HG03457 (cell line): ENCODE results near the gene MIDN.
A peak's percentile ranks its signal among the peaks of the same experiment; 100 is the strongest.
"Not testable (repeated sequence)": the region's sequence is repeated elsewhere in the genome, so short reads cannot be mapped to it uniquely, and the experiment has no call there.

Experiments used
- ATAC-seq: cut with Tn5 transposase; IDR thresholded peaks from one replicate; pipeline ENCODE4 v1.9.1; 2021; ENCODE audit warnings: moderate number of reproducible peaks; ENCODE audit not compliant: unreplicated experiment

The MIDN gene

GRCh38 chr19:1248139-1248785, at the start of gene MIDN:
MIDN (plus strand) TSS chr19:1248583; CDS start chr19:1250297, 1,714 bp downstream.
- peak; percentile 10 for ATAC-seq

- no peak for ATAC-seq
Measured at GRCh38 chr19:1199531-1199930, 48.9 kb upstream of the MIDN start.

- not testable (repeated sequence) for ATAC-seq
Measured at GRCh38 chr19:1200614-1201013, 47.8 kb upstream of the MIDN start.

- ATAC-seq, result peak; percentile 74
Measured at GRCh38 chr19:1205114-1206099, 43.0 kb upstream of the MIDN start, which contains the start of gene STK11. STK11 (plus strand) TSS chr19:1205778; CDS start chr19:1206914, 1,136 bp downstream.

GRCh38 chr19:1206150-1206863, 42.1 kb upstream of the MIDN start:
- ATAC-seq, result no peak

GRCh38 chr19:1206864-1207450, 41.4 kb upstream of the MIDN start:
- ATAC-seq, result no peak

GRCh38 chr19:1208830-1209229, 39.6 kb upstream of the MIDN start:
- ATAC-seq, result not testable (repeated sequence)

- no peak for ATAC-seq
Measured at GRCh38 chr19:1210227-1210538, 38.2 kb upstream of the MIDN start.

- no peak for ATAC-seq
Measured at GRCh38 chr19:1211494-1212234, 36.7 kb upstream of the MIDN start.

- ATAC-seq, result no peak
Measured at GRCh38 chr19:1213391-1214286, 34.7 kb upstream of the MIDN start.

- no peak for ATAC-seq
Measured at GRCh38 chr19:1214299-1214861, 34.0 kb upstream of the MIDN start.

GRCh38 chr19:1214862-1215731, 33.3 kb upstream of the MIDN start:
- no peak for ATAC-seq

- ATAC-seq, result no peak
Measured at GRCh38 chr19:1216756-1217155, 31.6 kb upstream of the MIDN start.

GRCh38 chr19:1217366-1217765, 31.0 kb upstream of the MIDN start:
- no peak for ATAC-seq

- no peak for ATAC-seq
Measured at GRCh38 chr19:1218751-1219567, 29.4 kb upstream of the MIDN start.

- no peak for ATAC-seq
Measured at GRCh38 chr19:1219786-1220476, 28.5 kb upstream of the MIDN start.
